GM23338 (cell line): ENCODE data around the gene SIK2.

Experiments used
- CREB1 ChIP-seq: fragments of 250-450 bp; sonication (Bioruptor Pico); IDR thresholded peaks from 2 replicates; pipeline ENCODE4 v1.5.0; 2020; ENCODE audit warnings: low read depth, mild to moderate bottlenecking, moderate library complexity
- CTCF ChIP-seq, 2 experiments: fragments of 200-600 bp in 1 of 2; sonication (generic) in 1 of 2; conservative IDR thresholded peaks; 2 replicates each; pipeline versions ENCODE4 v1.5.1 to v1.6.1; 2016 to 2017; ENCODE audit warnings: antibody characterized with exemption in 2 of 2, low read depth in 2 of 2, mild to moderate bottlenecking in 2 of 2, moderate library complexity in 1 of 2
- EZH2 ChIP-seq: fragments of 200-600 bp; sonication (generic); IDR thresholded peaks from one replicate; pipeline ENCODE4 v1.8.0; 2017; ENCODE audit warnings: antibody characterized with exemption, mild to moderate bottlenecking, low read depth; ENCODE audit not compliant: unreplicated experiment
- JUNB ChIP-seq: IDR thresholded peaks from one replicate; pipeline ENCODE4 v1.6.1; 2016; ENCODE audit warnings: antibody characterized with exemption; ENCODE audit not compliant: unreplicated experiment
- POLR2AphosphoS5 ChIP-seq: IDR thresholded peaks from 2 replicates; pipeline ENCODE4 v1.6.1; 2016; ENCODE audit warnings: antibody characterized with exemption, low read depth
- TF ChIP-seq, protein P1 (sequence below): IDR thresholded peaks from 2 replicates; pipeline ENCODE4 v1.6.1; 2016; ENCODE audit warnings: antibody characterized with exemption

- no peak for TF ChIP-seq POLR2AphosphoS5
- TF ChIP-seq CTCF (conservative IDR thresholded peaks at IDR 0.05; ENCODE audit: low read depth in 2 of 2), result no peak
- no peak for TF ChIP-seq CREB1 (CRISPR knock-in tag)
- no peak for TF ChIP-seq JUNB
- TF ChIP-seq EZH2, result no peak
- TF ChIP-seq, protein P1, sequence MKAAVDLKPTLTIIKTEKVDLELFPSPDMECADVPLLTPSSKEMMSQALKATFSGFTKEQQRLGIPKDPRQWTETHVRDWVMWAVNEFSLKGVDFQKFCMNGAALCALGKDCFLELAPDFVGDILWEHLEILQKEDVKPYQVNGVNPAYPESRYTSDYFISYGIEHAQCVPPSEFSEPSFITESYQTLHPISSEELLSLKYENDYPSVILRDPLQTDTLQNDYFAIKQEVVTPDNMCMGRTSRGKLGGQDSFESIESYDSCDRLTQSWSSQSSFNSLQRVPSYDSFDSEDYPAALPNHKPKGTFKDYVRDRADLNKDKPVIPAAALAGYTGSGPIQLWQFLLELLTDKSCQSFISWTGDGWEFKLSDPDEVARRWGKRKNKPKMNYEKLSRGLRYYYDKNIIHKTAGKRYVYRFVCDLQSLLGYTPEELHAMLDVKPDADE, result no peak
These were observed 153.8 kb downstream of the SIK2 start for GRCh38 chr11:111756097-111756496.
